Measurements from ENCODE around the gene CD82. TPM values are rescaled to one million over a fixed set of nuclear protein-coding genes. Genes with fewer than 3 reads are reported as not detected.
A peak's percentile ranks its signal among the peaks of the same experiment; 100 is the strongest.

Gene CD82
- total RNA-seq, 1 donor from 2014 or later, result 28.3 TPM

GRCh38 chr11:44609783-44610155, 44.3 kb downstream of the CD82 start:
- H3K27ac ChIP-seq, result peak overlapping the region; percentile 52 to 68
- no peaks in the 10 kb centered on the region for H3K9me3 ChIP-seq
- H3K27me3 ChIP-seq, result no peaks in the 10 kb centered on the region
- peaks cover 23 to 58% of the 10 kb centered on the region in 2 donors for H3K4me1 ChIP-seq
- no peak for DNase-seq (ENCODE audit: low spot score in 2 of 2)
- H3K36me3 ChIP-seq, result peaks cover 0 to 4% of the 10 kb centered on the region in 2 donors
- intact Hi-C loops (cut with DNase I), result loop anchor here (2.0 to 10.0 kb wide), 4 partner anchors 17 to 685 kb away; partner anchors contain the start of gene EXT2
- no peak overlapping the region for H3K4me3 ChIP-seq
- no peak for TF ChIP-seq CTCF (IDR thresholded peaks at IDR 0.05)

DNA sequence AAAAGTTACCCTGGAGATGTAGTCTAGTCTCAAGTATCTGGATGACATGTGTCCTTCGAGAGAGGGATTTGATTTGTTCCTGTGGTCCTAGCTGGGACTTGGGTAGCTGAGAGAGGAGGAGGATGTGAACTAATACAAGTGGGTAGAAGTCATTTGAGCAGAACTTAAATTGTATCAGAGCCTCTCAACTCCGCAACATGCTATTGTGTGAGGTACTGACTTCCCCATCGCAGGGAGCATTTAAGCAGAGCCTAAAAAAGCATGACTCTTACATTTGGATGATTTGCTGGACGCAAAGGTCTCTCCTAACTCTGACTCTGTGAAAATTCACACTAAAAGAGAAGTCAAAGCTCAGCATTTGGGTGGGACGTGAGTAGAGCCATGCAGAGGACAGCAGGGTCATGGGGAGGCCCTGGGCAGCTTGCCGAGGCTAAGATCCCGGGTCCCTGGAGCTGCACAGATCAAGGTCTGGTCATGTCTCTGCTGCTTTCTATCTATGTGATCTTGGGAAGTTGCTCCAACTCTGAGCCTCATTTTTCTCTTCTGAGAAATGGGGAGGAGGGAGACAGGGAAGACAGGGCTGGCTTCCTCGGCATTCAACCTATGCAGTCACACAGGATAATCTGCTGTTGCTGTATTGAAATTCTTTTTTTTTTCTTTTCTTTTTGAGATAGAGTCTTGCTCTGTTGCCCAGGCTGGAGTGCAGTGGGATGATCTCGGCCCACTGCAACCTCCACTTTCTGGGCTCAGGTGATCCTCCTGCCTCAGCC, 44.9 kb downstream of the CD82 start:
- no peak for DNase-seq (ENCODE audit: low spot score in 2 of 2)
- intact Hi-C loops (cut with DNase I), result loop anchor here (10.0 kb wide), 2 partner anchors 154 to 516 kb away; partner anchors contain the start of gene EXT2
- H3K4me3 ChIP-seq, result no peak overlapping the region
- H3K36me3 ChIP-seq, result peaks cover 0 to 4% of the 10 kb centered on the region in 2 donors
- no peak for TF ChIP-seq CTCF (IDR thresholded peaks at IDR 0.05)
- peak overlapping the region; percentile 52 to 68 for H3K27ac ChIP-seq
- no peaks in the 10 kb centered on the region for H3K27me3 ChIP-seq
- H3K4me1 ChIP-seq, result peaks cover 22 to 53% of the 10 kb centered on the region in 2 donors
- H3K9me3 ChIP-seq, result no peaks in the 10 kb centered on the region

- no peak for TF ChIP-seq CTCF (IDR thresholded peaks at IDR 0.05)
- H3K4me1 ChIP-seq, result peaks cover 22 to 53% of the 10 kb centered on the region in 2 donors
- no peak overlapping the region for H3K4me3 ChIP-seq
- H3K36me3 ChIP-seq, result peaks cover 0 to 4% of the 10 kb centered on the region in 2 donors
- no peaks in the 10 kb centered on the region for H3K9me3 ChIP-seq
- DNase-seq (ENCODE audit: low spot score in 2 of 2), result no peak
- H3K27ac ChIP-seq, result peak overlapping the region; percentile 33 to 58
- intact Hi-C loops (cut with DNase I), result loop anchor here (1.0 to 10.0 kb wide), 3 partner anchors 47 to 516 kb away; partner anchors contain the start of gene EXT2
- H3K27me3 ChIP-seq, result no peaks in the 10 kb centered on the region
Observed at GRCh38 chr11:44611088-44611487, 45.6 kb downstream of the CD82 start.

DNA sequence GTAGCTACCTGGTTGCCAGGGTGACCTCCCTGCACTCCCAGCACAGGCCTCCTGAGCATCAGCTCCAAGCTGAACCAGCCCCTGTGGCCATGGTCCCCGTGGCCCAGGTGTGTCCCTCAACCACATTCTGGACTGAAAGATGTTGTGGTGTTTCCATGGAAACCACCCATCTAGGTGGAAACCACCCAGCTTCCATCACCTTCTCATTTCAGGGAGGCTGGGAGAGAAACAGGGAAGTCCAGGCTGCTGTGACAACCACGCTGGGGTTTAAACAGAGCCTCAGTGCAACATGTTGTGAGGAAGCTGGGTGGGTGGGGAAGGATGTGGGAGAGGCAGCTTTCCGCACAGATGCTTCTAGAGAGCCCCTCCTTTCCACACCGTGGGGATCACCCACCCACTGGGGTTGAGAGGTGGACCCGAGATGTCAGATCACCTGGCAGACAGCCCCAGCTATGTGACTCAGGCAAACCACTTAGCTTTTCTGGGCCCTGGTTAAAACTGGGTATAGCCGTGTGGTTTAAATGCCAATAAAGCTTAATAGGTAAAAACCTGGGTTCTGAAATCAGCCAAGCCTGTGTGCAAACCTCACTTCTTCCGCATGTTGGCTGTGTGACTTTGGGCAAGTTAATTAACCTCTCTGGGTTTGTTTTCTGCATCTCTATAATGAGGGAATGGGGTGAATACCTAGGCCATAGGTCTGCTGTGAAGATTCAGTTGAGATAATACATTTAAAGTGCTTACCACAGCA, 46.4 kb downstream of the CD82 start:
- intact Hi-C loops (cut with DNase I), result loop anchor here (1.0 to 10.0 kb wide), 3 partner anchors 48 to 517 kb away; partner anchors contain the start of gene EXT2
- H3K27ac ChIP-seq, result peak overlapping the region; percentile 33 to 58

More for the DNA sequence above, 46.4 kb downstream of the CD82 start:
- Histone ChIP-seq H3K9me3 (no peaks in the 10 kb centered on the region), H3K4me3 (no peak overlapping the region), H3K4me1 (peaks cover 22 to 54% of the 10 kb centered on the region in 2 donors), H3K27me3 (no peaks in the 10 kb centered on the region), H3K36me3 (peaks cover 0 to under 1% of the 10 kb centered on the region in 2 donors)
- TF ChIP-seq CTCF (IDR thresholded peaks at IDR 0.05), result no peak
- no peak for DNase-seq (ENCODE audit: low spot score in 2 of 2)
